GM18868 (cell line): ENCODE results near the gene NEUROG1.

Experiments
- ATAC-seq: cut with Tn5 transposase; IDR thresholded peaks from one replicate; pipeline ENCODE4 v1.9.1; 2021; ENCODE audit warnings: mild to moderate bottlenecking, moderate library complexity; ENCODE audit not compliant: unreplicated experiment

NEUROG1 gene

GRCh38 chr5:135565266-135565665, 29.5 kb upstream of the NEUROG1 start:
- ATAC-seq = no peak

GRCh38 chr5:135564331-135564730, 28.6 kb upstream of the NEUROG1 start:
- ATAC-seq = no peak

- no peak for ATAC-seq
These were observed 25.5 kb upstream of the NEUROG1 start for GRCh38 chr5:135561266-135561665.

- ATAC-seq = peak; percentile 96
These were observed 25.1 kb upstream of the NEUROG1 start for GRCh38 chr5:135560858-135561257.

- no peak for ATAC-seq
These were observed 23.6 kb upstream of the NEUROG1 start for GRCh38 chr5:135559354-135559753.

- no peak for ATAC-seq
These were observed 21.5 kb upstream of the NEUROG1 start for GRCh38 chr5:135557076-135557838.

- no peak for ATAC-seq
These were observed 20.9 kb upstream of the NEUROG1 start for GRCh38 chr5:135556620-135557019.

- no peak for ATAC-seq
These were observed 19.8 kb upstream of the NEUROG1 start for GRCh38 chr5:135555530-135555929.

- ATAC-seq = no peak
These were observed 18.1 kb upstream of the NEUROG1 start for GRCh38 chr5:135553688-135554462.

- ATAC-seq = peak; percentile 70
These were observed 16.1 kb upstream of the NEUROG1 start for GRCh38 chr5:135551593-135552447.

- ATAC-seq = no peak
These were observed 13.6 kb upstream of the NEUROG1 start for GRCh38 chr5:135549413-135549812.

- ATAC-seq = no peak
These were observed 12.0 kb upstream of the NEUROG1 start for GRCh38 chr5:135547590-135548254.

GRCh38 chr5:135546912-135547311, 11.1 kb upstream of the NEUROG1 start:
- no peak for ATAC-seq

GRCh38 chr5:135546101-135546500, 10.3 kb upstream of the NEUROG1 start:
- no peak for ATAC-seq

GRCh38 chr5:135545099-135545498, 9.3 kb upstream of the NEUROG1 start:
- ATAC-seq = no peak

GRCh38 chr5:135543485-135544304, 7.9 kb upstream of the NEUROG1 start:
- ATAC-seq = no peak

GRCh38 chr5:135543001-135543484, 7.3 kb upstream of the NEUROG1 start:
- no peak for ATAC-seq

- no peak for ATAC-seq
These were observed 6.2 kb upstream of the NEUROG1 start for GRCh38 chr5:135541807-135542502.

- no peak for ATAC-seq
These were observed 3.8 kb upstream of the NEUROG1 start for GRCh38 chr5:135539430-135540005.
